Stimulated activated CD4-positive, alpha-beta T cell treated with anti-CD3 and anti-CD28 coated beads, Interleukin-1b, Interleukin-23, amount 100 ng/mL, for 1 hour (primary cell): Measurements from ENCODE around the gene SCLY.
"Not testable (repeated sequence)": the region's sequence is repeated elsewhere in the genome, so short reads cannot be mapped to it uniquely, and the experiment has no call there.

ENCODE experiments used
- DNase-seq, 2 donors: peaks; one replicate each; pipeline ENCODE4 v3.0.0-alpha.2; 2020; ENCODE audit warnings: low read depth in 2 of 2

Gene SCLY

DNA sequence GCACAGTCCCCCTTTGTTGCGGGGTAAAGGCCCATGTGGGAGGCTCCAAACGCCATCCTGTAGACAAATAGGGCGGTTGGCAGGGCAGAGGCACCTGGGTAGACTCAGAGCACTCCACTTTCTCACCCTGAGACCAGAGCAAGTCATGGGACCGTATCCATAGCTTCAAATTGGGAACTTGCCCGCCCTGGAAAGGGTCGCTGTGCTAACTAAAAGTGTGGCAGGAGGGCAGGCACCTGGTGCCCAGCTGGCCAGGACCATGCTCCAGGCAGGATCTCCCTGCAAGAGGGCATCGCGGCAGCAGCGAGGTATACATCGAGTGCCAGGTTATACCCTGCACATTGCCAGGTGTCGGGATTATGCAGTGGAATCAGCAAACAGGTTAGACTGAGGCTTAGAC, 20.8 kb upstream of the SCLY start:
- no peak for DNase-seq

- no peak for DNase-seq
Measured at GRCh38 chr2:238040918-238041317, 19.9 kb upstream of the SCLY start.

GRCh38 chr2:238042090-238042489, 18.7 kb upstream of the SCLY start:
- DNase-seq = no peak

DNA sequence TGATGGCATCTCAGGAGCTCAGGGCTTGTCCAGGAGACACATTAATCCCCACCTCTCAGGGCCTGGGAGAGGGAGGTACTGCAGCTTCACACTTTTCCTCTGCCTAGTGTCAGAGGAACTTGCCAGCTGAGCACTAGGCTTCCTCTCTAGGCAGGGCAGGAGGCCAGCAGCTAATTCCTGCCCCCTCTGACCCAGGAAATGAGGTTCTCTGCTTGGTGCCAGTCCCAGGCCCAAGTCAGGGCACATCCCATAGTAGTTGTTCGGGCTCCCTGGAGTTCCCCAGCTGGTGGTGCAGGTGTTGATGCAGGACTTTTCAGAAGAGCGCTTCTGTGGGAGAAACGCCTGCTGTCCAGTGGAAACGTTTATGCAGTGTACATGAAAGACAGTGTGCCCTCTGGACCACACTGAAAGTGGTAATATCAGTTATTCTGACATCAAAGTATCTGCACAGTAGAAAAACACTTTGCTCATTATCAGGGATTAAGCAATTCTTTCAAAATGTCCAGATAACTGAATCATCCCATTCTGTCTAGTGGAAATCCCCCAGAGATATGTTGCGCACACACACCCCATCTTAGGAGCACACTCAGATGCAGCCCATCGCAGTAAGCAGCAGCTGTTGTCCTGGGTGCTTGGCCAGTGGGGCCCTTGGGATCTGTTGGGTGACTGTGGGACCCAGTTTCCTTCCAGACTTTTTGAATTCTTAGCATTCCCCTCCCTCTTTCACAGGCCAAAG, 17.8 kb upstream of the SCLY start:
- DNase-seq = no peak

GRCh38 chr2:238043851-238044250, 16.9 kb upstream of the SCLY start:
- DNase-seq = no peak

GRCh38 chr2:238045575-238045974, 15.2 kb upstream of the SCLY start:
- DNase-seq = no peak

DNA sequence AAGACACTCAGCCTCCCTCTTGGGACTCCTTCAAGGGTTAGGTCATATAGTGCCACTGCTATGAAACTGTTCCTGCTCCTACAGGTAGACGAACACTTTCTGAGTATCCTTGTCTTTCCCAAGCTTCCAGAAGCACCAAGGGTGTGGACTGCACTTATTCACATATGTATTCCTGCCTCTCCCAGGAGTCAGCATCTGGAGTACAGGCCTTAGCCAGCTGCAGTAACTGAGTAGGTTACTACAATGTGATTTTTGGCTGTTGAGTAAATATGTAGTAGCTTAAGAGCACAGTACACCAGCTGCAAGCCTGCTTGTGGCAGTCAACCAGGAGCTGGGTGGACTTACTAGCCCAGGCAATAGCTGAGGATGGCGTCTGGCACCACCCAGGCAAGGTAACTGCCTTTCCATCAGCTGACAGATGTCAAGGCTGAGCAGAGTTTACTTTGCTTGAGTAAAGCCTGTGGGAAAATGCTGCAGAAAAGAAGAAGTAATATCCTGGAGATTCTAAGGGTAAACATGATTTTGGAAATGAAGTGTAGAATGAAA, 14.0 kb upstream of the SCLY start:
- no peak for DNase-seq

- DNase-seq = no peak
Measured at GRCh38 chr2:238053191-238053776, 7.5 kb upstream of the SCLY start.

DNA sequence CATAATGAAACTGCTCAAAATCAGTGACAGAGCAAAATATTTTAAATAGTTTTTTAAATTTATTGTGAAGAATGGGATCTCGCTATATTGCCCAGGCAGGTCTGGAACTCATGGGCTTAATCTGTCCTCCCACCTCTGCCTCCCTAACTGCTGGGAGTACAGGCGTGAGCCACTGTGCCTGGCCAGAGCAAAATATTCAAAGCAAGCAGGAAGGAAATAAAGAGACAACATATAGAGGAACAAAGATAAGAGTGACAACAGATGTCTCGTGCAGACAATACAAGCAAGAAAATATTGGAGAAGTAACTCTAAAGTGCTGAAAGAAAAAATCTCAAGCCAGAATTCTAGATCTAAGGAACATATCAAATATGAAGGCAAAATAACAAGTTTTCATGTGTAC, 5.0 kb upstream of the SCLY start:
- DNase-seq = no peak

DNA sequence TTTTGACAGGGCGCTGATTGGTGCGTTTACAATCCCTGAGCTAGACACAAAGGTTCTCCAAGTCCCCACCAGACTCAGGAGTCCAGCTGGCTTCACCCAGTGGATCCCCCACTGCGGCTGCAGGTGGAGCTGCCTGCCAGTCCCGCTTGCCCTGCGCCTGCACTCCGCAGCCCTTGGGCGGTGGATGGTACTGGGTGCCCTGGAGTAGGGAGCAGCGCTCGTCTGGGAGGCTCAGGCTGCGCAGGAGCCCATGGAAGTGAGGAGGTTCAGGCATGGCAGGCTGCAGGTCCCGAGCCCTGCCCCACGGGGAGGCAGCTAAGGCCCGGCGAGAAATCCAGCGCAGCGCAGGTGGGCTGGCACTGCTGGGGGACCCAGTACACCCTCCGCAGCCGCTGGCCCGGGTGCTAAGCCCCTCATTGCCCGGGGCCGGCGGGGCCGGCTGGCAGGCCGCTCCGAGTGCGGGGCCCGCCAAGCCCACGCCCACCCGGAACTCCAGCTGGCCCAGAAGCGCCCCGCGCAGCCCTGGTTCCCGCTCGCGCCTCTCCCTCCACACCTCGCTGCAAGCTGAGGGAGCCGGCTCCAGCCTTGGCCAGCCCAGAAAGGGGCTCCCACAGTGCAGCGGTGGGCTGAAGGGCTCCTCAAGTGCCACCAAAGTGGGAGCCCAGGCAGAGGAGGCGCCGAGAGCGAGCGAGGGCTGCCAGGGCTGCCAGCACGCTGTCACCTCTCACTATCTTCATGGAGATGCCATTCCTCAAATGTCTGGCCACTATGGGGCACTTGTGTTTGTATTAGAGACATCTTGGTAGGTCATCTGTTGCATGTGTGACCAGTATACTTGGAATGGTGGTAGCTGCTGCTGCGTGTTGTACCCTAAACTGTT, 2.9 kb upstream of the SCLY start:
- DNase-seq = not testable (repeated sequence)

GRCh38 chr2:238059505-238059904, 1.3 kb upstream of the SCLY start:
- no peak for DNase-seq

DNA sequence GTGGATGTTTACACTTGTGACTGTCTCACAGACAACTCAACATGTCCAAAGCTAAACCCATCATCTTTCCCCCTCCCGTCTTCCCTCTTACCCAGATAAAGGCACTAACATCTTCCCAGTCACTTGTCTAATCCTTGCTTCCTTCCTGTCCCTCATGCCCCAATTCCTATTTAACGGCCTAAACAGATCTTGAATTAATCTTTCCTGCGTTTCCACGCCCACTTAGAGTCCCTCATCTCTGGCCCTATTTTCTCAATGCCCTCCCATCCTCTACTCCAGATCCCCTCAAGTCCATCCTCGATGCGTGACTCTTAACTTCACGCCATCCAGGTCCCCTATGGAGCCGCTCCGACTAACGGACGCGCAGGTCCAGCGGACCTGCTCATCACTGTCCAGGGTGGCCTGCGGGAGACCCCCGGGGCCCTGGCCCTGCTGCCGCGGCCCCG, 682 bp upstream of the SCLY start:
- DNase-seq = no peak

DNA sequence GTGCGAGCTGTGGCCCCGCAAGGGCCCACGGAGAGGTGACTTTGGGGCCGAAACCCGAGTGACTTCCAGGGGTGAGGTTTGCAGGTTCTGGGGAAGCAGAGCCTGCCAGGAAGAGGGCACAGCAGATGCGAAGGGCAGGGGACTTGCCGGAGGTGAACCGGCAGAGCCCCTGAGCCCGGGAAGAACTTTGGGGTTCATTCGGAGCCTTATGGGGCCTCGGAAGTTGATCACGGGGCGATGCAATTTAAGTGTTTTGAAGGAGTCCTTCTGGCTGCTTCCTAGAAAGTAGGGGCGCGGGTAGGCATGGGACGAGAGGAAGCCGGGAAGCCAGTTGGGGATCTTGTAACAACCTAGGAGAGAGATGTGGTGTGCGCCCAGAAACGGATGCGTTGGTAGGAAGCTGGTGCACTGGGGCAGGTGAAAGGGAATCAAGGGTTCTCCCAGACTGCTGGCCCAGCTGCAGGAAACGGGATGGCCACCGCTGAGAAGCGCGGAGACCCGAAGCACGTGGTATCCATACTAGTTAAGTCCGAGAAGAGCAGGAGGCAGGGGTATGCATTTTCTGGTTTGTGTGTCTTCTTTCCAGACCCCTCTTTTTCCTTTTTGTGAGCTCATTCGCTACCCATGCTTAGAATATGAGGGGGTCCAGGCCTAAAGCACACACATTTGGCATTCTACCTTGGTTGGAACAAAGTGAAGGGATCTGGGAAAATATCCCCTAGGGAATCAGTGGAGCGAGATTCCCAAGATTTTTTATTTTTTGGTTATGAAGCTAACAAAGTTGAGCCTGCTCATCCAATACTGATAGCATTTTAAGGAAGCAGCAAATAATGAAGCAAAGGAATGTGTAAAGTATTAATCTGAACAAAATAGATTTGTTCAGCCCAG, 758 bp downstream of the SCLY start:
- DNase-seq = peak in 1 of 2 donors; percentile 22

- DNase-seq = no peak
Measured at GRCh38 chr2:238063414-238064189, 2.8 kb downstream of the SCLY start.

GRCh38 chr2:238064376-238064775, 3.6 kb downstream of the SCLY start:
- DNase-seq = no peak

DNA sequence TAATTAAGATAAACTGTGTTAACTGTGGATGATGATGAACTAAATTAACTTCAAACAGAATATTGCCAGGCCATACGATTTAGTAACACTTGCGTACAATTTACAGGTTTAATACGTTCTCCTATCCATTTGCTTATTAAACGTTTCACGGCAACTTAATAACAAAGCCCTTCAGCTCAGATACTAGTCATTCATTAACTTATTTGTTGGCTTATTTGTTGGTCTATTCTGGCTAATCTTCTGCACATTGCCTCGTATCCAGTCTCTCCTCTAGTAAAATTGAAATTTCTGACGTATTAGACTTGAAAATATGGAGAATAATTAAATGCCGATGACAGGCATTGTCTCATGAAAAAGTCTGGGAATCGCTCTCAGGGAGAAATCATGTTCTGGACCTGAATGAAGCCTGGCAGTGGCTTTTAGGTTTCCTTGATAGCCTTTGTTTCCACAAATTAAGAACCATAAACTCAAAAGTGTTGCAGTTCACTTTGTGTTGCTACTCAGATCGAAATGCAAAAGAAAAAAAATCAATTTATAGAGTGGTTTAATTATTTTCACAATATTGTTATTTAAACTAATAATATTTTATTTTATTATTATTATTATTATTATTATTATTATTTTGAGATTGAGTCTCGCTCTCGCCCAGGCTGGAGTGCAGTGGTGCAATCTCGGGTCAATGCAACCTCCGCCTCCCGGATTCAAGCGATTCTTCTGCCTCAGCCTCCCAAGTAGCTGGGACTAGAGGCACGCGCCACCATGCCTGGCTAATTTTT, 4.5 kb downstream of the SCLY start:
- no peak for DNase-seq

GRCh38 chr2:238066218-238066617, 5.4 kb downstream of the SCLY start:
- DNase-seq = no peak

GRCh38 chr2:238066718-238067117, 5.9 kb downstream of the SCLY start:
- DNase-seq = not testable (repeated sequence)

DNA sequence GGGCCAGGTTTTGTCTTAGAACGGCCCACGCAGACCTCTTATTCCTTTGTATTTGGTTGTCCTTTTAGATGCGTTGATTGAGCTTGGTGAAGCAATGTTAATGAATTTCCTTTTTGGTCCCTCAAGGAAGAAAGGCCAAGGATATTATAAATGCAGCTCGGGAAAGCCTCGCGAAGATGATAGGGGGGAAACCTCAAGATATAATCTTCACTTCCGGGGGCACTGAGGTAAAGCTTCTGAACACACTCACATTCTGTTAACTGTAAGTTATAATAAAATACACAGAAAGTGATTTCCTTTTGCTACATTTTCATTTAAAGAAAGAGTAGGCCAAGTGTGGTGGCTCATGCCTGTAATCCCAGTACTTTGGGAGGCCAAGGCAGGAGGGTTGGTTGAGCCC, 7.1 kb downstream of the SCLY start:
- DNase-seq = no peak
